Upper lobe of right lung (tissue), 1 donor: ENCODE measurements around the gene TSHZ1. TPM values are rescaled to one million over a fixed set of nuclear protein-coding genes. Genes with fewer than 3 reads are reported as not detected.

Source experiments
- ATAC-seq: fragments of 200-7000 bp; cut with Tn5 transposase; one replicate; pipeline ENCODE4 v1.9.1; 2020; ENCODE audit warnings: mild to moderate bottlenecking, moderate library complexity
- DNase-seq: peaks from one replicate; pipeline ENCODE4 v3.0.0-alpha.2; 2020
- H3K27ac ChIP-seq: fragments of 200-600 bp; one replicate; pipeline ENCODE4 v1.8.0; 2022
- H3K27me3 ChIP-seq: fragments of 200-600 bp; one replicate; pipeline ENCODE4 v1.8.0; 2022; ENCODE audit warnings: mild to moderate bottlenecking
- H3K36me3 ChIP-seq: fragments of 200-600 bp; one replicate; pipeline ENCODE4 v1.8.0; 2022
- H3K4me1 ChIP-seq: fragments of 200-600 bp; one replicate; pipeline ENCODE4 v1.8.0; 2022
- H3K4me3 ChIP-seq: fragments of 200-600 bp; one replicate; pipeline ENCODE4 v1.8.0; 2022; ENCODE audit warnings: mild to moderate bottlenecking
- H3K9me3 ChIP-seq: fragments of 200-600 bp; one replicate; pipeline ENCODE4 v1.8.0; 2022
- CTCF ChIP-seq: fragments of 200-600 bp; IDR thresholded peaks from one replicate; pipeline ENCODE4 v1.8.0; 2022; ENCODE audit warnings: antibody characterized with exemption
- intact Hi-C: fragments of 100-400 bp; cut with DNase I; formaldehyde crosslinking; loops from one replicate; pipeline ENCODE4 v1.11.0; 2022
- total RNA-seq: library from RNA; stranded (reverse); fragmentation: NEBNext Ultra II Directional; extraction: Animal tissue kit (Norgen Biotek cat#: 25700); gene quantifications from one replicate; pipeline ENCODE4 v1.2.1, GENCODE V29; 2021
- donor health status: DM: no; HTN: yes; CAD: no; lungs with severe emphysema.

The TSHZ1 gene
- total RNA-seq, 1 donor from 2014 or later = 17.3 TPM

- TF ChIP-seq CTCF = no peak
- DNase-seq (no peak), ATAC-seq (peak; percentile 17)
- intact Hi-C loops = no loop called here
- Histone ChIP-seq H3K4me3 (no peak overlapping the region), H3K27me3 (no peaks in the 10 kb centered on the region), H3K36me3 (no peaks in the 10 kb centered on the region), H3K9me3 (no peaks in the 10 kb centered on the region), H3K4me1 (peaks cover 51% of the 10 kb centered on the region), H3K27ac (no peak overlapping the region)
Measured at GRCh38 chr18:75218065-75218923, 7.7 kb downstream of the TSHZ1 start.

- intact Hi-C loops = no loop called here
- H3K9me3 ChIP-seq = no peaks in the 10 kb centered on the region
- TF ChIP-seq CTCF = no peak
- peaks cover 45% of the 10 kb centered on the region for H3K4me1 ChIP-seq
- ATAC-seq (no peak), DNase-seq (no peak)
- no peak overlapping the region for H3K27ac ChIP-seq
- no peaks in the 10 kb centered on the region for H3K27me3 ChIP-seq
- no peaks in the 10 kb centered on the region for H3K36me3 ChIP-seq
- no peak overlapping the region for H3K4me3 ChIP-seq
Measured at GRCh38 chr18:75219745-75220375, 9.3 kb downstream of the TSHZ1 start.

- ATAC-seq (no peak), DNase-seq (no peak)
- no peaks in the 10 kb centered on the region for H3K9me3 ChIP-seq
- intact Hi-C loops = no loop called here
- H3K4me1 ChIP-seq = peaks cover 45% of the 10 kb centered on the region
- no peaks in the 10 kb centered on the region for H3K27me3 ChIP-seq
- H3K27ac ChIP-seq = no peak overlapping the region
- TF ChIP-seq CTCF = no peak
- no peaks in the 10 kb centered on the region for H3K36me3 ChIP-seq
- H3K4me3 ChIP-seq = no peak overlapping the region
Measured at GRCh38 chr18:75220551-75221355, 10.2 kb downstream of the TSHZ1 start.

- DNase-seq (no peak), ATAC-seq (no peak)
- Histone ChIP-seq H3K36me3 (no peaks in the 10 kb centered on the region), H3K27ac (no peak overlapping the region), H3K9me3 (no peaks in the 10 kb centered on the region), H3K4me3 (no peak overlapping the region), H3K4me1 (peaks cover 44% of the 10 kb centered on the region), H3K27me3 (no peaks in the 10 kb centered on the region)
- no peak for TF ChIP-seq CTCF
- intact Hi-C loops = no loop called here
Measured at GRCh38 chr18:75221397-75221796, 10.8 kb downstream of the TSHZ1 start.

GRCh38 chr18:75221897-75222296 is 11.3 kb downstream of the TSHZ1 start:
- no peaks in the 10 kb centered on the region for H3K27me3 ChIP-seq
- H3K27ac ChIP-seq = no peak overlapping the region
- H3K4me1 ChIP-seq = peaks cover 42% of the 10 kb centered on the region
- ATAC-seq (no peak), DNase-seq (no peak)
- H3K36me3 ChIP-seq = no peaks in the 10 kb centered on the region
- TF ChIP-seq CTCF = no peak
- no peaks in the 10 kb centered on the region for H3K9me3 ChIP-seq
- H3K4me3 ChIP-seq = no peak overlapping the region
- intact Hi-C loops = no loop called here
